K562 (cell line): ENCODE measurements around the gene CCNL1. TPM values are rescaled to one million over a fixed set of nuclear protein-coding genes. Genes with fewer than 3 reads are reported as not detected.

Experiments
- ATAC-seq: fragments of 200-7000 bp; cut with Tn5 transposase; 3 replicates; pipeline ENCODE4 v1.9.1; 2020; ENCODE audit warnings: moderate library complexity
- BruUV-seq: library from RNA; stranded (reverse); fragments of 400-500 nt; replicated peaks from 2 replicates; lab custom pipeline; 2021; lab: Mats Ljungman, UMichigan
- CTCF ChIA-PET: fragments of 300-600 bp; formaldehyde crosslinking; extraction: SDS; loops from one replicate; lab custom pipeline; 2021; ENCODE audit warnings: low intra/inter-chr PET ratio; lab: Yijun Ruan, JAX
- POLR2A ChIA-PET: fragments of 300-600, 350-650 bp; sonication (Branson Sonifier 250); formaldehyde crosslinking; extraction: SDS; loops from one replicate; lab custom pipeline; 2021; ENCODE audit warnings: antibody characterized with exemption, inconsistent platforms; lab: Yijun Ruan, JAX
- DNase-seq, 4 experiments: peaks; one replicate each; pipeline versions ENCODE4 v3.0.0 to v3.0.0-alpha.2; 2011 to 2018; ENCODE audit warnings: low spot score in 3 of 4, mixed read lengths in 3 of 4; ENCODE audit errors: extremely low read depth in 1 of 4
- FAIRE-seq: peaks from 2 replicates; lab custom pipeline; 2011; peaks lifted over from hg19 to GRCh38; lab: Jason Lieb, UNC
- H2AFZ ChIP-seq: 2 replicates; pipeline ENCODE4 v1.6.0; 2011; ENCODE audit warnings: low read depth, low read length, control low read depth, inconsistent platforms
- H3K27ac ChIP-seq: fragments of 200-600 bp; 3 replicates; pipeline ENCODE4 v1.8.0; 2011; ENCODE audit warnings: low read depth, mild to moderate bottlenecking, control low read depth, inconsistent platforms, low read length, moderate library complexity, mixed read lengths; ENCODE audit errors: extremely low read depth
- H3K27me3 ChIP-seq, 2 experiments: fragments of 300-600 bp in 1 of 2; 2 replicates in 1 of 2; 3 replicates in 1 of 2; pipeline versions ENCODE4 v1.6.0 to v1.8.0; 2011; ENCODE audit warnings: inconsistent platforms in 2 of 2, low read length in 2 of 2, mild to moderate bottlenecking in 1 of 2, mixed read lengths in 1 of 2, moderate library complexity in 1 of 2; ENCODE audit not compliant: control insufficient read depth in 2 of 2, insufficient read depth in 2 of 2
- H3K36me3 ChIP-seq: fragments of 300-600 bp; 3 replicates; pipeline ENCODE4 v1.8.0; 2011; ENCODE audit warnings: mild to moderate bottlenecking, low read length, inconsistent platforms; ENCODE audit not compliant: control insufficient read depth, insufficient read depth
- H3K4me1 ChIP-seq, 2 experiments: fragments of 200-600 bp in 1 of 2; replicated peaks in 1 of 2; 2 replicates in 1 of 2; 3 replicates in 1 of 2; pipeline versions ENCODE4 v1.5.1 to v1.8.0; 2011; ENCODE audit warnings: inconsistent platforms in 2 of 2, low read length in 2 of 2, mild to moderate bottlenecking in 1 of 2, mixed read lengths in 1 of 2, moderate library complexity in 1 of 2; ENCODE audit not compliant: control insufficient read depth in 2 of 2, insufficient read depth in 2 of 2
- H3K4me2 ChIP-seq: 2 replicates; pipeline ENCODE4 v1.6.1; 2011; ENCODE audit warnings: low read length, control low read depth, inconsistent platforms, mixed read lengths; ENCODE audit not compliant: insufficient read depth
- H3K4me3 ChIP-seq: fragments of 200-600 bp; sonication (generic), shearing (Covaris generic); 2 replicates; pipeline ENCODE4 v1.5.1; 2016; ENCODE audit warnings: control low read depth, inconsistent platforms
- H3K79me2 ChIP-seq: fragments of 200-600 bp; 3 replicates; pipeline ENCODE4 v1.8.0; 2011; ENCODE audit warnings: low read length, inconsistent platforms; ENCODE audit not compliant: control insufficient read depth, insufficient read depth
- H3K9ac ChIP-seq, 2 experiments: 2 replicates each; pipeline versions ENCODE4 v1.6.0 to v1.6.1; 2011; ENCODE audit warnings: low read depth in 2 of 2, low read length in 2 of 2, control low read depth in 1 of 2, inconsistent platforms in 1 of 2, mild to moderate bottlenecking in 1 of 2, mixed read lengths in 1 of 2; ENCODE audit not compliant: insufficient read depth in 1 of 2
- H3K9me1 ChIP-seq: one replicate; pipeline ENCODE4 v1.6.0; 2011; ENCODE audit warnings: inconsistent platforms, mild to moderate bottlenecking, low read length, moderate library complexity; ENCODE audit not compliant: control insufficient read depth, insufficient read depth
- H3K9me3 ChIP-seq: replicated peaks from 2 replicates; pipeline ENCODE4 v1.5.1; 2011; ENCODE audit warnings: low read depth, low read length, inconsistent platforms; ENCODE audit not compliant: control insufficient read depth, insufficient read depth
- H4K20me1 ChIP-seq: replicated peaks from 2 replicates; pipeline ENCODE4 v1.6.1; 2011; ENCODE audit warnings: low read length, inconsistent platforms, mixed read lengths; ENCODE audit not compliant: control insufficient read depth, insufficient read depth
- FOXP1 ChIP-seq: sonication (generic); formaldehyde crosslinking; IDR thresholded peaks from 2 replicates; pipeline ENCODE4 v1.8.0; 2022; ENCODE audit warnings: mild to moderate bottlenecking, missing genetic modification reagents
- GABPA ChIP-seq: fragments of 200-800 bp; sonication (Bioruptor generic); conservative IDR thresholded peaks from 2 replicates; pipeline ENCODE4 v1.6.1; 2016; ENCODE audit warnings: low read depth, missing genetic modification characterization, missing compliant biosample characterization
- HDAC1 ChIP-seq, 2 experiments: fragments of 450-650 bp; IDR thresholded peaks; 2 replicates each; pipeline ENCODE4 v1.6.1; 2016 to 2017; ENCODE audit warnings: inconsistent platforms in 1 of 2, mild to moderate bottlenecking in 1 of 2, moderate library complexity in 1 of 2
- HDAC3 ChIP-seq: fragments of 450-650 bp; IDR thresholded peaks from 2 replicates; pipeline ENCODE4 v1.6.1; 2018; ENCODE audit warnings: borderline replicate concordance, mild to moderate bottlenecking, moderate library complexity; ENCODE audit not compliant: partially characterized antibody
- HNRNPK ChIP-seq: fragments of 200-400 bp; formaldehyde crosslinking; IDR thresholded peaks from one replicate; pipeline ENCODE4 v1.6.1; 2018; ENCODE audit warnings: mild to moderate bottlenecking, low read depth, low read length; ENCODE audit not compliant: poor library complexity, severe bottlenecking
- KAT2B ChIP-seq: IDR thresholded peaks from one replicate; pipeline ENCODE4 v1.6.1; 2012; ENCODE audit warnings: low read depth, mild to moderate bottlenecking, control low read depth, inconsistent platforms, low read length, moderate library complexity
- KLF6 ChIP-seq: fragments of 250-450 bp; sonication (Bioruptor Pico); IDR thresholded peaks from 2 replicates; pipeline ENCODE4 v1.4.0; 2020; ENCODE audit warnings: mild to moderate bottlenecking, moderate library complexity, borderline replicate concordance
- PML ChIP-seq: IDR thresholded peaks from 2 replicates; pipeline ENCODE4 v1.6.1; 2012; ENCODE audit warnings: low read length, inconsistent platforms
- RAD21 ChIP-seq, 2 experiments: fragments of 250-450 bp in 1 of 2; fragments of 450-650 bp in 1 of 2; sonication (Bioruptor Pico) in 1 of 2; formaldehyde crosslinking in 1 of 2; IDR thresholded peaks in 1 of 2; conservative IDR thresholded peaks in 1 of 2; 2 replicates each; pipeline versions ENCODE4 v1.4.0 to v1.8.0; 2020 to 2022; ENCODE audit warnings: mild to moderate bottlenecking in 2 of 2, moderate library complexity in 1 of 2
- STAT5A ChIP-seq: IDR thresholded peaks from 2 replicates; pipeline ENCODE4 v1.6.1; 2012; ENCODE audit warnings: low read length, inconsistent platforms, borderline replicate concordance
- TAF9B ChIP-seq: fragments of 450-650 bp; IDR thresholded peaks from 2 replicates; pipeline ENCODE4 v1.6.1; 2018; ENCODE audit warnings: mild to moderate bottlenecking; ENCODE audit not compliant: partially characterized antibody
- ZNF217 ChIP-seq: sonication (generic); formaldehyde crosslinking; IDR thresholded peaks from 2 replicates; pipeline ENCODE4 v1.8.0; 2022; ENCODE audit warnings: mild to moderate bottlenecking, missing genetic modification reagents
- ZNF23 ChIP-seq: fragments of 250-450 bp; sonication (Bioruptor Pico); IDR thresholded peaks from 2 replicates; pipeline ENCODE4 v1.4.0; 2020; ENCODE audit warnings: mild to moderate bottlenecking
- ZNF583 ChIP-seq: fragments of 250-450 bp; sonication (Bioruptor Pico); IDR thresholded peaks from 2 replicates; pipeline ENCODE4 v1.4.0; 2020
- ZNF589 ChIP-seq: fragments of 200-800 bp; sonication (Bioruptor generic); IDR thresholded peaks from 2 replicates; pipeline ENCODE4 v1.6.1; 2016; ENCODE audit warnings: low read depth, missing genetic modification characterization, missing compliant biosample characterization
- WGBS: fragments of 100-300 bp; shearing (Covaris generic); methylation state at CpG from one replicate; pipeline ENCODE4 v1.1.6; 2016; ENCODE audit warnings: low coverage, mixed read lengths; ENCODE audit not compliant: insufficient coverage; ENCODE audit errors: missing lambda C conversion rate; 5-methylcytosine and 5-hydroxymethylcytosine counted together
- in situ Hi-C: fragments of 300-500 bp; cut with MboI; formaldehyde crosslinking; loops from 4 replicates; pipeline ENCODE4 v1.15.0; 2018; ENCODE audit warnings: inconsistent platforms, mixed read lengths
- intact Hi-C: fragments of 100-400 bp; cut with micrococcal nuclease; formaldehyde crosslinking; loops from 2 replicates; pipeline ENCODE4 v1.14.2; 2022
- polyA plus RNA-seq, 8 experiments: library from polyadenylated mRNA; depleted of rRNA in 4 of 8; stranded (reverse) in 5 of 8; unstranded in 3 of 8; fragments of >200 nt; fragmentation: Nextera tagmentation in 2 of 8; fragmentation: Illumina TruSeq in 1 of 8; extraction: Ambion mirVana in 2 of 8; extraction: Trizol in 1 of 8; gene quantifications; 2 replicates each; pipeline versions ENCODE4 v1.2.1 to v1.2.3, GENCODE V29; 2011 to 2014; ENCODE audit warnings: inconsistent platforms in 1 of 8, missing spikeins in 1 of 8
- total RNA-seq, 7 experiments: library from RNA; depleted of rRNA in 6 of 7; stranded (reverse); fragments of >200 nt in 6 of 7; fragmentation: Illumina TruSeq in 2 of 7; extraction: Trizol in 2 of 7; gene quantifications; 2 replicates each; pipeline versions ENCODE4 v1.2.1 to v1.2.3, GENCODE V29; 2011 to 2021; ENCODE audit warnings: low replicate concordance in 1 of 7
- TF ChIP-seq, protein P1 (sequence below): IDR thresholded peaks from 2 replicates; pipeline ENCODE4 v1.6.1; 2011; ENCODE audit warnings: borderline replicate concordance, low read depth, mild to moderate bottlenecking, moderate library complexity, low read length; ENCODE audit not compliant: insufficient read depth, poor library complexity, severe bottlenecking
- TF ChIP-seq, protein P2 (sequence below): fragments of 250-450 bp; sonication (Bioruptor Pico); IDR thresholded peaks from 2 replicates; pipeline ENCODE4 v1.9.0; 2021; ENCODE audit warnings: mild to moderate bottlenecking
- TF ChIP-seq, protein P3 (sequence below): fragments of 450-650 bp; conservative IDR thresholded peaks from 2 replicates; pipeline ENCODE4 v1.6.1; 2016; ENCODE audit warnings: missing genetic modification characterization, low read depth, mild to moderate bottlenecking, control low read depth, missing compliant biosample characterization

Gene CCNL1
- total and polyA plus RNA-seq, 9 of the 15 experiments (the other 6 are each of a cell fraction or from before 2014, with no cell fraction given): 16.1 to 186 (median 132) TPM

DNA sequence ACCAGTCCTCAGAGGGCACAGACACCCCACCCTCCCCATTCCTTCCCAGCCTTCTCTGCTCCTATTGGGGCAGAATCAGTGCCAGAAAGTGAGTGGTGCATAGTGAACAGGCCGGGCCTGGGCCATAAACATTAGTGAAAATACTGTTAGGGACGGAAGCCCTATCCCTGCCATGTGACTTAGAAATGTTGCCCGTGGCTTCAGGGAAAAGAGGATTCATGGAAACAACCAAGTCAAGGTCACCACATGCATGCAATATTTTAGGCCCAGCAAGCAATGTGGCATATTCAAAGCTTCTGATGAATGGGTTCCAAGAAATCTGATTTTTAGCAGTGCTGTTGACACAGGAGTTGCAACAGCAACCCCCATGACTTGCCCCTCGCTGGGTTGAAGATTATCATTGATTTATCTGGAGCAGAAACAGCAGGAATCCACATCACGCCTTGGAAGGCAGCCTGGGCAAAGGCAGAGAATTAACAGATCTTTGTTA, 52.3 kb downstream of the CCNL1 start:
- Histone ChIP-seq H3K27ac (0 out of 3 replicates have a peak overlapping the region, but pooled peaks have one; percentile 14), H3K27me3 (no peaks in the 10 kb centered on the region), H3K4me1 (peaks cover 41 to 80% of the 10 kb centered on the region in 2 experiments; a peak in 4 of 5 replicates), H3K79me2 (no peaks in the 10 kb centered on the region), H3K9ac (no peak overlapping the region; a peak in 1 of 4 replicates), H3K4me3 (no peak overlapping the region), H3K36me3 (no peaks in the 10 kb centered on the region), H2AFZ (peak overlapping the region; percentile 34; the same call in 1 of the 2 replicates), H3K9me1 (no peaks in the 10 kb centered on the region), H4K20me1 (no peaks in the 10 kb centered on the region), H3K4me2 (peak overlapping the region; percentile 11; the same call in 1 of the 2 replicates), H3K9me3 (no peaks in the 10 kb centered on the region)
- BruUV-seq: no TSS peak
- DNase-seq (peak in 2 of 4 experiments; percentile 52 to 74), FAIRE-seq (peak; percentile 62), ATAC-seq (no peak)
- intact Hi-C loops: loop anchor here (2.0 kb wide), 1 partner anchor 21 kb away; no protein-coding TSS in a partner anchor
- CTCF ChIA-PET: no interaction called here
- POLR2A ChIA-PET: interaction anchor here (0.6 to 10.5 kb wide), 5 partner anchors 8 to 74 kb away, joined by 4 to 96 read pairs (median 7); partner anchors contain the start of gene CCNL1
- 0% methylated on average over 5 of the region's 5 CpGs for WGBS
- in situ Hi-C loops: no loop called here
- TF ChIP-seq HNRNPK: no peak
- TF ChIP-seq ZNF217 (CRISPR knock-in tag): no peak
- TF ChIP-seq GABPA (tag): peak; percentile 54; the same call in 1 of the 2 replicates
- peak; percentile 44 for TF ChIP-seq HDAC3
- peak in 1 of 2 experiments; percentile 94; a peak in 2 of 4 replicates for TF ChIP-seq HDAC1 (IDR thresholded peaks at IDR 0.05)
- TF ChIP-seq ZNF23 (CRISPR knock-in tag): no peak
- TF ChIP-seq KAT2B: no peak
- TF ChIP-seq TAF9B: no peak
- TF ChIP-seq, protein P1, sequence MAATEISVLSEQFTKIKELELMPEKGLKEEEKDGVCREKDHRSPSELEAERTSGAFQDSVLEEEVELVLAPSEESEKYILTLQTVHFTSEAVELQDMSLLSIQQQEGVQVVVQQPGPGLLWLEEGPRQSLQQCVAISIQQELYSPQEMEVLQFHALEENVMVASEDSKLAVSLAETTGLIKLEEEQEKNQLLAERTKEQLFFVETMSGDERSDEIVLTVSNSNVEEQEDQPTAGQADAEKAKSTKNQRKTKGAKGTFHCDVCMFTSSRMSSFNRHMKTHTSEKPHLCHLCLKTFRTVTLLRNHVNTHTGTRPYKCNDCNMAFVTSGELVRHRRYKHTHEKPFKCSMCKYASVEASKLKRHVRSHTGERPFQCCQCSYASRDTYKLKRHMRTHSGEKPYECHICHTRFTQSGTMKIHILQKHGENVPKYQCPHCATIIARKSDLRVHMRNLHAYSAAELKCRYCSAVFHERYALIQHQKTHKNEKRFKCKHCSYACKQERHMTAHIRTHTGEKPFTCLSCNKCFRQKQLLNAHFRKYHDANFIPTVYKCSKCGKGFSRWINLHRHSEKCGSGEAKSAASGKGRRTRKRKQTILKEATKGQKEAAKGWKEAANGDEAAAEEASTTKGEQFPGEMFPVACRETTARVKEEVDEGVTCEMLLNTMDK: no peak
- peak; percentile 21; the same call in 1 of the 2 replicates for TF ChIP-seq PML
- peak; percentile 76; the same call in 1 of the 2 replicates for TF ChIP-seq ZNF589
- no peak for TF ChIP-seq FOXP1
- TF ChIP-seq ZNF583 (CRISPR knock-in tag): peak; percentile 75; the same call in 1 of the 2 replicates
- peak in 1 of 2 experiments; percentile 37; a peak in 2 of 4 replicates for TF ChIP-seq RAD21 (CRISPR knock-in tag; conservative IDR thresholded peaks at IDR 0.05 in 1 of 2, IDR thresholded peaks at IDR 0.05 in 1 of 2)
- TF ChIP-seq STAT5A: peak; percentile 78
- TF ChIP-seq KLF6: peak; percentile 82; the same call in 1 of the 2 replicates
- TF ChIP-seq, protein P2, sequence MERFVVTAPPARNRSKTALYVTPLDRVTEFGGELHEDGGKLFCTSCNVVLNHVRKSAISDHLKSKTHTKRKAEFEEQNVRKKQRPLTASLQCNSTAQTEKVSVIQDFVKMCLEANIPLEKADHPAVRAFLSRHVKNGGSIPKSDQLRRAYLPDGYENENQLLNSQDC (CRISPR knock-in tag): no peak
- TF ChIP-seq, protein P3, sequence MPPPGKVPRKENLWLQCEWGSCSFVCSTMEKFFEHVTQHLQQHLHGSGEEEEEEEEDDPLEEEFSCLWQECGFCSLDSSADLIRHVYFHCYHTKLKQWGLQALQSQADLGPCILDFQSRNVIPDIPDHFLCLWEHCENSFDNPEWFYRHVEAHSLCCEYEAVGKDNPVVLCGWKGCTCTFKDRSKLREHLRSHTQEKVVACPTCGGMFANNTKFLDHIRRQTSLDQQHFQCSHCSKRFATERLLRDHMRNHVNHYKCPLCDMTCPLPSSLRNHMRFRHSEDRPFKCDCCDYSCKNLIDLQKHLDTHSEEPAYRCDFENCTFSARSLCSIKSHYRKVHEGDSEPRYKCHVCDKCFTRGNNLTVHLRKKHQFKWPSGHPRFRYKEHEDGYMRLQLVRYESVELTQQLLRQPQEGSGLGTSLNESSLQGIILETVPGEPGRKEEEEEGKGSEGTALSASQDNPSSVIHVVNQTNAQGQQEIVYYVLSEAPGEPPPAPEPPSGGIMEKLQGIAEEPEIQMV (tag): peak; percentile 55; the same call in 1 of the 2 replicates
